Measurements from ENCODE around the gene CNTFR. TPM values are rescaled to one million over a fixed set of nuclear protein-coding genes. Genes with fewer than 3 reads are reported as not detected.

The CNTFR gene
- total and polyA plus RNA-seq, 2 of the 8 experiments (the other 6 are each of a cell fraction or from before 2014, with no cell fraction given): 1.2 to 4.2 TPM

DNA sequence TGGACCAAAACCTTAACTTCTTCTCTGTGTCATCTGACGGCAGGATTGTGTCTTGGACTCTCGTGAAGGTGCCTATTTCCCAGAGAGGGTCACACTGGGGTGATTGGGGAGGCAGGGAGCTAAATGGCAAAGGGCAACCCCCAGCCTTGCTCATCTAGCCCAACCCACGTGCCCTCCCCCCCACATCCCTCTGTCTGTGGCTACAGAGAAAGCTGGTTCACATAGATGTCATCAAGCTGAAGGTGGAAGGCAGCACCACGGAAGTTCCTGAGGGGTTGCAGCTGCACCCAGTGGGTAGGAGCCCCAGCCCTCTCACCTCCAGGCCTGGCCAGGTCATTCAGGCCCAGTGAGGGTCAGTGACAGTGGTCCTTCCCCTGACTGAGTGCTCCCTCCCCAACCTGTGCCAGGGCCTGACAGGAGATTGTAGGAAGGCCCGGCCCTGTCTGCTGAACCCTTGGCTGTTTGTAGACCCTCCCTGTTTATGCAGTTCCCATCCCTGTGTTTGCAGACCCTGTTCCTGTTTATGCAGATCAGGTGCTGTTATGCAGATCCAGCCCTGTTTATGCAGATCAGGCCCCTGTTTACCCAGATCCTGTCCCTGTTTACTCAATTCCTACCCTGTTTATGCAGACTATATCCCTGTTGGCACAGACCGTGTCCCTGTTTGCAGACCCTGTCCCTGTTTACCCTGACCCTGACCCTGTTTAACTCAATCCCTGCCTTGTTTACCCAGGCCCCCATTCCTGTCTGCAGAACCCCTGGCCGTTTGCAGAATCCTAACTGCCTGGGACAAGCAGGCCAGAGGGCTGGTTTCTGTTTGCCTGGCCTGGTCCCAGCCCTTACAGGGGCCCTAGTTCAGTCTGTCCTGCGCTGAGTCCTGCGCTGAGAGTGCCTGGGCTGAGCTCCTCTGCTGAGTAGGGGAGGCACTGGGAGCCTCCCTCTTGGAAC, 77.1 kb downstream of the CNTFR start:
- no peak overlapping the region for H3K14ac ChIP-seq (ENCODE audit: insufficient read length)
- H4K5ac ChIP-seq (ENCODE audit: insufficient read length, low read depth, low read length): peak overlapping the region; percentile 6
- no peak overlapping the region for H3K56ac ChIP-seq (replicated peaks; ENCODE audit: insufficient read length, low read depth, low read length)
- WGBS, 2 experiments (ENCODE audit: extremely low coverage in 1 of 2, insufficient coverage in 1 of 2, insufficient read length in 1 of 2, insufficient replicate concordance in 2 of 2, low coverage in 1 of 2, low lambda C conversion rate in 2 of 2, missing lambda C conversion rate in 1 of 2): 68% methylated on average over 9 of the region's 9 CpGs; no CpG with 5 or more reads in 1 of the 2 experiments
- H3K79me2 ChIP-seq (ENCODE audit: control insufficient read depth in 1 of 2, insufficient read depth in 2 of 2, low read length in 2 of 2): no peaks in the 10 kb centered on the region
- H3K9ac ChIP-seq (replicated peaks in 1 of 4; ENCODE audit: extremely low read depth in 1 of 4, low read depth in 3 of 4, low read length in 3 of 4): no peak overlapping the region; a peak in 1 of 7 replicates
- DNase-seq (ENCODE audit: low read depth in 1 of 2, low spot score in 2 of 2): no peak
- no peak overlapping the region for H3K23ac ChIP-seq (ENCODE audit: insufficient read length)
- peak overlapping the region in 1 of 4 experiments; percentile 37; a peak in 1 of 8 replicates for H3K4me3 ChIP-seq (ENCODE audit: extremely low read depth in 1 of 4, insufficient read depth in 2 of 4, low read depth in 3 of 4, low read length in 4 of 4)
- no peak for FAIRE-seq
- no peak overlapping the region for H2BK120ac ChIP-seq (replicated peaks; ENCODE audit: low read depth, low read length)
- peak overlapping the region; percentile 41 to 55; a peak in 2 of 4 replicates for H3K4me2 ChIP-seq (ENCODE audit: insufficient read depth in 1 of 2, low read depth in 2 of 2, low read length in 2 of 2)
- no peaks in the 10 kb centered on the region for H4K20me1 ChIP-seq (replicated peaks in 1 of 2; ENCODE audit: control insufficient read depth in 1 of 2, insufficient read depth in 2 of 2, low read length in 2 of 2)
- peak overlapping the region; percentile 18 for H4K91ac ChIP-seq (replicated peaks; ENCODE audit: insufficient read length, low read length)
- H4K8ac ChIP-seq (ENCODE audit: extremely low read depth, insufficient read depth, low read length): peak overlapping the region; percentile 18; the same call in 1 of the 2 replicates
- no peaks in the 10 kb centered on the region for H3K27me3 ChIP-seq (replicated peaks in 1 of 4; ENCODE audit: control insufficient read depth in 3 of 4, extremely low read depth in 1 of 4, insufficient read depth in 3 of 4, low read length in 3 of 4)
- 0 out of 2 replicates have a peak overlapping the region, but pooled peaks have one; percentile 54 for H2AK5ac ChIP-seq (ENCODE audit: low read depth, low read length)
- H3K27ac ChIP-seq (ENCODE audit: low read depth, low read length): peak overlapping the region; percentile 66
- H2BK5ac ChIP-seq (ENCODE audit: low read depth, low read length): peak overlapping the region; percentile 35; the same call in 1 of the 2 replicates
- H2BK15ac ChIP-seq (ENCODE audit: low read length): 0 out of 2 replicates have a peak overlapping the region, but pooled peaks have one; percentile 23
- no peaks in the 10 kb centered on the region for H3K23me2 ChIP-seq (ENCODE audit: low read depth, low read length)
- 0 out of 2 replicates have a peak overlapping the region, but pooled peaks have one; percentile 61 for H2BK12ac ChIP-seq (ENCODE audit: low read depth, low read length)
- ChIA-PET CTCF (ENCODE audit: partially characterized antibody) (interaction anchor here (0.7 to 7.9 kb wide), 16 partner anchors 10 to 123 kb away, joined by 3 to 114 read pairs (median 4); no protein-coding TSS in a partner anchor), POLR2A (ENCODE audit: partially characterized antibody) (no interaction called here)
- H3K18ac ChIP-seq (ENCODE audit: extremely low read depth, low read length): peak overlapping the region; percentile 84
- peak overlapping the region; percentile 73; the same call in 1 of the 2 replicates for H2BK20ac ChIP-seq (ENCODE audit: low read length)
- H3K9me3 ChIP-seq (ENCODE audit: insufficient read depth in 2 of 2, low read depth in 1 of 2, low read length in 1 of 2): no peaks in the 10 kb centered on the region
- H3K4me1 ChIP-seq (replicated peaks in 1 of 4; ENCODE audit: control insufficient read depth in 3 of 4, insufficient read depth in 4 of 4, low read length in 3 of 4): peaks cover 16 to 33% (median 20%) of the 10 kb centered on the region in 4 experiments
- no peak for TF ChIP-seq FOSL1 (IDR thresholded peaks at IDR 0.05; ENCODE audit: insufficient read depth, low read depth, low read length)
- TF ChIP-seq TEAD4 (IDR thresholded peaks at IDR 0.05; ENCODE audit: low read depth, low read length): 0 out of 2 replicates have a peak, but pooled peaks have one; percentile 18
- TF ChIP-seq RBBP5 (IDR thresholded peaks at IDR 0.05; ENCODE audit: borderline replicate concordance, low read depth, low read length): 0 out of 2 replicates have a peak, but pooled peaks have one; percentile 21
- TF ChIP-seq POU5F1 (IDR thresholded peaks at IDR 0.05; ENCODE audit: low read depth, low read length): 0 out of 2 replicates have a peak, but pooled peaks have one; percentile 49
- TF ChIP-seq CEBPB (IDR thresholded peaks at IDR 0.05; ENCODE audit: low read depth, low read length): 0 out of 2 replicates have a peak, but pooled peaks have one; percentile 9
- no peak for TF ChIP-seq KDM1A (IDR thresholded peaks at IDR 0.05; ENCODE audit: borderline replicate concordance, low read length)
- no peaks in the 10 kb centered on the region for H3K36me3 ChIP-seq (ENCODE audit: control insufficient read depth in 2 of 4, insufficient read depth in 4 of 4, low read length in 3 of 4)
- H3K79me1 ChIP-seq (ENCODE audit: low read depth, low read length): no peaks in the 10 kb centered on the region
- peak overlapping the region; percentile 39 for H3K4ac ChIP-seq (replicated peaks; ENCODE audit: insufficient read length, low read depth, low read length)
- peak overlapping the region; percentile 43; the same call in 1 of the 2 replicates for H2AFZ ChIP-seq (ENCODE audit: low read length)

Data from H1 (cell line).